ENCODE results near the gene NPPA. TPM values are rescaled to one million over a fixed set of nuclear protein-coding genes. Genes with fewer than 3 reads are reported as not detected.
A peak's percentile ranks its signal among the peaks of the same experiment; 100 is the strongest.

NPPA gene
- total and polyA plus RNA-seq, 9 of the 15 experiments (the other 6 are each of a cell fraction or from before 2014, with no cell fraction given): not detected

DNA sequence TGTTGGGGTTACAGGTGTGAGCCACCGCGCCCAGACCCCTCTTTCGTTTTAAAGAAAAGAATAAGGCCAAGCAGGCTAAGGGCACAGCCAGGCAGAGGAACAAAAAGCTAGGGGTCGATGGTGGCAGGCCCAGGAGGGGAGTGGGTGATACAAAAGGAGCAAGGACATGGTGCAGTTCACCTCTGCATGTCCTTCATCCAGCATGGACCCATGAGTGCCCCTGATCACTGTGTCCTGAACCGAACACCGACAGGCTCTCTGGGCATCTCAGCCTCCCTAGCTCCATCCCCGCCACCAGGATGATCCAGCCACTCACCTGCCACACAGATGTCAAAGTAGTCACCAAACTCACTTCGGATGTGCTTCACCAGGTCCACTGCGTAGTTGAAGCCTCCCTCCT is 47.7 kb downstream of the NPPA start (continued):
- TF ChIP-seq, protein P1, sequence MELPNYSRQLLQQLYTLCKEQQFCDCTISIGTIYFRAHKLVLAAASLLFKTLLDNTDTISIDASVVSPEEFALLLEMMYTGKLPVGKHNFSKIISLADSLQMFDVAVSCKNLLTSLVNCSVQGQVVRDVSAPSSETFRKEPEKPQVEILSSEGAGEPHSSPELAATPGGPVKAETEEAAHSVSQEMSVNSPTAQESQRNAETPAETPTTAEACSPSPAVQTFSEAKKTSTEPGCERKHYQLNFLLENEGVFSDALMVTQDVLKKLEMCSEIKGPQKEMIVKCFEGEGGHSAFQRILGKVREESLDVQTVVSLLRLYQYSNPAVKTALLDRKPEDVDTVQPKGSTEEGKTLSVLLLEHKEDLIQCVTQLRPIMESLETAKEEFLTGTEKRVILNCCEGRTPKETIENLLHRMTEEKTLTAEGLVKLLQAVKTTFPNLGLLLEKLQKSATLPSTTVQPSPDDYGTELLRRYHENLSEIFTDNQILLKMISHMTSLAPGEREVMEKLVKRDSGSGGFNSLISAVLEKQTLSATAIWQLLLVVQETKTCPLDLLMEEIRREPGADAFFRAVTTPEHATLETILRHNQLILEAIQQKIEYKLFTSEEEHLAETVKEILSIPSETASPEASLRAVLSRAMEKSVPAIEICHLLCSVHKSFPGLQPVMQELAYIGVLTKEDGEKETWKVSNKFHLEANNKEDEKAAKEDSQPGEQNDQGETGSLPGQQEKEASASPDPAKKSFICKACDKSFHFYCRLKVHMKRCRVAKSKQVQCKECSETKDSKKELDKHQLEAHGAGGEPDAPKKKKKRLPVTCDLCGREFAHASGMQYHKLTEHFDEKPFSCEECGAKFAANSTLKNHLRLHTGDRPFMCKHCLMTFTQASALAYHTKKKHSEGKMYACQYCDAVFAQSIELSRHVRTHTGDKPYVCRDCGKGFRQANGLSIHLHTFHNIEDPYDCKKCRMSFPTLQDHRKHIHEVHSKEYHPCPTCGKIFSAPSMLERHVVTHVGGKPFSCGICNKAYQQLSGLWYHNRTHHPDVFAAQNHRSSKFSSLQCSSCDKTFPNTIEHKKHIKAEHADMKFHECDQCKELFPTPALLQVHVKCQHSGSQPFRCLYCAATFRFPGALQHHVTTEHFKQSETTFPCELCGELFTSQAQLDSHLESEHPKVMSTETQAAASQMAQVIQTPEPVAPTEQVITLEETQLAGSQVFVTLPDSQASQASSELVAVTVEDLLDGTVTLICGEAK (IDR thresholded peaks at IDR 0.05): no peak
- TF ChIP-seq, protein P1 (CRISPR knock-in tag; IDR thresholded peaks at IDR 0.05): no peak
- TF ChIP-seq, protein P2, sequence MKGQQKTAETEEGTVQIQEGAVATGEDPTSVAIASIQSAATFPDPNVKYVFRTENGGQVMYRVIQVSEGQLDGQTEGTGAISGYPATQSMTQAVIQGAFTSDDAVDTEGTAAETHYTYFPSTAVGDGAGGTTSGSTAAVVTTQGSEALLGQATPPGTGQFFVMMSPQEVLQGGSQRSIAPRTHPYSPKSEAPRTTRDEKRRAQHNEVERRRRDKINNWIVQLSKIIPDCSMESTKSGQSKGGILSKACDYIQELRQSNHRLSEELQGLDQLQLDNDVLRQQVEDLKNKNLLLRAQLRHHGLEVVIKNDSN (CRISPR knock-in tag; IDR thresholded peaks at IDR 0.05): peak; percentile 21; the same call in 1 of the 2 replicates
- no peak for TF ChIP-seq SAP30 (IDR thresholded peaks at IDR 0.05; ENCODE audit: borderline replicate concordance, insufficient read depth, low read depth, low read length, poor library complexity, severe bottlenecking)

All from K562 (cell line).